ENCODE measurements around the gene SLC16A5. TPM values are rescaled to one million over a fixed set of nuclear protein-coding genes. Genes with fewer than 3 reads are reported as not detected.
"Not testable (repeated sequence)": the region's sequence is repeated elsewhere in the genome, so short reads cannot be mapped to it uniquely, and the experiment has no call there.

The SLC16A5 gene, protein sequence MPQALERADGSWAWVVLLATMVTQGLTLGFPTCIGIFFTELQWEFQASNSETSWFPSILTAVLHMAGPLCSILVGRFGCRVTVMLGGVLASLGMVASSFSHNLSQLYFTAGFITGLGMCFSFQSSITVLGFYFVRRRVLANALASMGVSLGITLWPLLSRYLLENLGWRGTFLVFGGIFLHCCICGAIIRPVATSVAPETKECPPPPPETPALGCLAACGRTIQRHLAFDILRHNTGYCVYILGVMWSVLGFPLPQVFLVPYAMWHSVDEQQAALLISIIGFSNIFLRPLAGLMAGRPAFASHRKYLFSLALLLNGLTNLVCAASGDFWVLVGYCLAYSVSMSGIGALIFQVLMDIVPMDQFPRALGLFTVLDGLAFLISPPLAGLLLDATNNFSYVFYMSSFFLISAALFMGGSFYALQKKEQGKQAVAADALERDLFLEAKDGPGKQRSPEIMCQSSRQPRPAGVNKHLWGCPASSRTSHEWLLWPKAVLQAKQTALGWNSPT
- 10 to 100 TPM; 16.5 to 34.1 TPM for total RNA-seq

DNA sequence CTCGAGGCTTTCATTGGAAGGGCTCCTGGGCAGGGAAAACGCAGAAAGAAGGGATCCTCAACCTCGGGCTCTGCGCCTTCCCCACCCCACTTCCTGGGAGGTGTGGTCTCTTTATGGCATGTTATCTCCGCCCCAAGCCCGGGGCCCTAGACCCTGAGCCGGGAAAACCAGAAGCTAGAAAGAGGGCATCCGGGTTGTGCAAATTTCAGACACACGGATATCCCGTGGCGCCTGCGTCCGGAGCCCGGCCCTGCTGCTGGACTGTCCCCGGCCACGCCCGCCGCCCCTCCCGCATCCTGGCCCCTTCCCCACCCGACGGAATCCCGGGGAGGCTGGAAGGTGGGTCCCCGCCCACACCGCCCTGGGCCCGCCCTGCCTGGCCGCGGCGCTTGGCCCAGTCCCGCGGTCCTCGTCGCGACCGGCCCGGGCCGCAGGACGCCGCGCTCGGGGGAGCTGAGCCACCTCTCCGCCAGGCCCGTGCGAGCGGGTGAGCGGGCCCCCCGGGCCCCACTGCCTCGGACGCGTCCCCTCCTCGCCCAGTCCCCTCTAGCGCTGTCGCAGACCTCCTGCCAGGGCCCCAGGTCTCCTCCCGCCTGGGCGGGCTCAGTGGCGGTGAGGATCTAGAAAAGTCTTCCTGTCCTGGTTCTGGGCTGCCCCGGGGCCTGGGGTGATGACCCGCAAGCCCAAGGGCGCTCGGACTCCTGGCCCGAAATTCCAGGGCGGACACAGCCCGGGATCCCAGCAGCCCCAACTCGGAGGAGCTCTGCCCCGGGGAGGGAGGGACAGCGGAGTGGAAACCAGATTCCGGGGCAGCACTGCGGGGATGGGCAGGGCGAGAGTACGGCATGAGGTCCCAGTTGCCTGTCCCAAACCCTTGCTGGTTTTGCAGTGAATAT lies at the start of gene SLC16A5:
TSS of gene SLC16A5 (plus strand) at position 397 of the 896 bp plus-strand sequence. CDS start 5,683 bp downstream, outside the sequence.
- no peaks in the 10 kb centered on the region for H3K27me3 ChIP-seq
- H3K4me3 ChIP-seq, result peak within 1 kb of the TSS; percentile 64 to 70
- H3K36me3 ChIP-seq, result no peaks in the 10 kb centered on the region
- peak within 1 kb of the TSS; percentile 89 to 96 for H3K27ac ChIP-seq
- H3K9me3 ChIP-seq, result no peaks in the 10 kb centered on the region
- DNase-seq (ENCODE audit: low spot score), result peak; percentile 89
- H3K4me1 ChIP-seq, result peaks cover 5 to 57% of the 10 kb centered on the region in 2 donors
- TF ChIP-seq, protein P1, sequence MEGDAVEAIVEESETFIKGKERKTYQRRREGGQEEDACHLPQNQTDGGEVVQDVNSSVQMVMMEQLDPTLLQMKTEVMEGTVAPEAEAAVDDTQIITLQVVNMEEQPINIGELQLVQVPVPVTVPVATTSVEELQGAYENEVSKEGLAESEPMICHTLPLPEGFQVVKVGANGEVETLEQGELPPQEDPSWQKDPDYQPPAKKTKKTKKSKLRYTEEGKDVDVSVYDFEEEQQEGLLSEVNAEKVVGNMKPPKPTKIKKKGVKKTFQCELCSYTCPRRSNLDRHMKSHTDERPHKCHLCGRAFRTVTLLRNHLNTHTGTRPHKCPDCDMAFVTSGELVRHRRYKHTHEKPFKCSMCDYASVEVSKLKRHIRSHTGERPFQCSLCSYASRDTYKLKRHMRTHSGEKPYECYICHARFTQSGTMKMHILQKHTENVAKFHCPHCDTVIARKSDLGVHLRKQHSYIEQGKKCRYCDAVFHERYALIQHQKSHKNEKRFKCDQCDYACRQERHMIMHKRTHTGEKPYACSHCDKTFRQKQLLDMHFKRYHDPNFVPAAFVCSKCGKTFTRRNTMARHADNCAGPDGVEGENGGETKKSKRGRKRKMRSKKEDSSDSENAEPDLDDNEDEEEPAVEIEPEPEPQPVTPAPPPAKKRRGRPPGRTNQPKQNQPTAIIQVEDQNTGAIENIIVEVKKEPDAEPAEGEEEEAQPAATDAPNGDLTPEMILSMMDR (IDR thresholded peaks at IDR 0.05), result no peak

DNA sequence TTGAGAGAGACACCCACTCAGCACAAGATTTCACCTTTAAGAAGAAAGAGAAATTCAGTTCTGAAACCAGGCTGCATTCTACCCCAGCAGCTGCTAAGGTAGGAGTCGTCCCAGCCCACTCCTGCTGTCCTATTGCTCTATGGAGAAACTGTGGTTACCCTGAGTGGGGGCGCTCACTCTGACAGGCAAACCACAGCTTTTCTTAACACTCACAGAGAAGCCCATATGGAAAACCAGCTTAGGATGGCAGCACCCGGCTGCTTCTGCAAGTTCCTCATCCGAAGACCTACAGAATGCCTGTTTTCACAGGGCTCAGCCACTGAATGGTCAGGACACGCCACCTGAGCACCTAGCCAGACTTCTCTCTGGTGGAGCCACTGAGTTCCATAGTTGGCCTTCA lies 48.5 kb upstream of the SLC16A5 start:
- TF ChIP-seq, protein P1 (IDR thresholded peaks at IDR 0.05), result no peak
- no peak for DNase-seq (ENCODE audit: low spot score)
- Histone ChIP-seq H3K4me3 (no peak overlapping the region), H3K4me1 (peaks cover 0 to 20% of the 10 kb centered on the region in 2 donors), H3K36me3 (peaks cover 44% of the 10 kb centered on the region), H3K27ac (no peak overlapping the region), H3K9me3 (no peaks in the 10 kb centered on the region), H3K27me3 (no peaks in the 10 kb centered on the region)

DNA sequence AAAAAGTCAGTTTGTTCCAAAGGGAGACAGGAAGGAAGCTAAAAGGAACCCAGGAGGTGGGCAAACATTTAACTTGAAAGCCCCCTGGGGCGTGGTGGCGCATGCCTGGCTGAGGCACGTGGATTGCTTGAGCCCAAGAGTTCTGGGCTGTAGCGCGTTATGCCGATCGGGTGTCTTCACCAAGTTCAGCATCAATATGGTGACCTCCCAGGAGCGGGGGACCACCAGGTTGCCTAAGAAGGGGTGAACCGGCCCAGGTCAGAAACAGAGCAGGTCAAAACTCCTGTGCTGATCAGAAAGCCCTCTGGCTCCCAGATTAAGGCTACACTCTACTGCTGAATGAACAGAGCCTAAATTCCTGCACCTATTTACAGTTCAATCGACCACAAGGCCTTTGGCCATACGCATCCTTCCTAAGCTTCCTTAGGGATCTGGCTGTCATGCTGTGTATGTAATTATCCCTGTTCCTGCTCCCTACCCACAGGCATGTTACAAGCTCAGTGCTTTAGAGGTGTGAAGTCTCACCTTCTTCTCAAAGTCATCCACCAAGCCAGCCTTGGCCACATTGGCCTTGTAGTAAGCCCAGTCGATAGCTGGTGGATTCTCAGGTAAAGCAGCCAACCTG lies 46.0 kb upstream of the SLC16A5 start:
- no peak for DNase-seq (ENCODE audit: low spot score)
- Histone ChIP-seq H3K9me3 (no peaks in the 10 kb centered on the region), H3K27me3 (no peaks in the 10 kb centered on the region), H3K4me3 (no peak overlapping the region), H3K4me1 (peaks cover 0 to 13% of the 10 kb centered on the region in 2 donors), H3K27ac (no peak overlapping the region), H3K36me3 (peaks cover 44% of the 10 kb centered on the region)
- TF ChIP-seq, protein P1 (IDR thresholded peaks at IDR 0.05), result no peak

DNA sequence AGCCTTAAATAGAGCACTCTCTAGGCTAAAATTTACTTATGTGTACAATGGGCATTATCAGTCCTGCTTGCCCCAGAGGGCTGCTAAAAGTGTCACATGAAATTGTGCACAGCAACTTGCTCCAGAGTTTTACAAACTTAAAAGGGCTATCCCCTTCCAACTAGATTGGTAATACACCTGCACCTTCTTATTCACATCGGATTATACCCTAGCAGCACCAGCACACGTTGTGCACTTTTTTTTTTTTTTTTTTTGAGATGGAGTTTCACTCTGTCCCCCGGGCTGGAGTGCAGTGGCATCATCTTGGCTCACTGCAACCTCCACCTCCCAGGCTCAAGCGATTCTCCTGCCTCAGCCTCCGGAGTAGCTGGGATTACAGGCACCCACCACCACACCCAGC lies 44.0 kb upstream of the SLC16A5 start:
- not testable (repeated sequence) for H3K9me3 ChIP-seq; DNase-seq (ENCODE audit: low spot score)

DNA sequence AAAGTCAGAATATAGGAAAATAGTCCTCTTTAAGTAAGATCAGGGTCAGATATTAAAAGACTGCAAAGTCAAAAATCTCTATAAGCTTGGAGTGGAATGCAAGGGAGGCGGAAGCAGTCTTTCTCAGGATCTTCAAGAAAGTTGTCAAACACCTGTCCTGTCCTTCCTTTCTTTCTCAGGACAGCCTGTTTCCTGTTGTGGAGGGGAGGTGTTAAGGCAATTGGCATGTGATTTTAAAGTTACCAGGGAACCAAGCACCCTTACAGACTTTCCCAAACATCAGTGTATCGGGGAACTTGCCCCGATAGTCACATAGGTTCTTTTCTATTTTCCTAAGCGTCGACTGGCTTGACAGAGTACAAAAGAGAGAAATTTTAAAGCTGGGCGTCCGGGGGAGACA lies 43.0 kb upstream of the SLC16A5 start:
- Histone ChIP-seq H3K9me3 (no peaks in the 10 kb centered on the region), H3K27ac (no peak overlapping the region), H3K4me3 (no peak overlapping the region), H3K4me1 (peaks cover 0 to 34% of the 10 kb centered on the region in 2 donors), H3K27me3 (no peaks in the 10 kb centered on the region), H3K36me3 (peaks cover 28% of the 10 kb centered on the region)
- no peak for DNase-seq (ENCODE audit: low spot score)
- TF ChIP-seq, protein P1 (IDR thresholded peaks at IDR 0.05), result no peak

More for the DNA sequence above, 44.0 kb upstream of the SLC16A5 start:
- H3K36me3 ChIP-seq, result peaks cover 36% of the 10 kb centered on the region
- not testable (repeated sequence) for H3K27ac ChIP-seq, H3K27me3 ChIP-seq, H3K4me3 ChIP-seq
- H3K4me1 ChIP-seq, result peaks cover 0 to 25% of the 10 kb centered on the region in 2 donors

DNA sequence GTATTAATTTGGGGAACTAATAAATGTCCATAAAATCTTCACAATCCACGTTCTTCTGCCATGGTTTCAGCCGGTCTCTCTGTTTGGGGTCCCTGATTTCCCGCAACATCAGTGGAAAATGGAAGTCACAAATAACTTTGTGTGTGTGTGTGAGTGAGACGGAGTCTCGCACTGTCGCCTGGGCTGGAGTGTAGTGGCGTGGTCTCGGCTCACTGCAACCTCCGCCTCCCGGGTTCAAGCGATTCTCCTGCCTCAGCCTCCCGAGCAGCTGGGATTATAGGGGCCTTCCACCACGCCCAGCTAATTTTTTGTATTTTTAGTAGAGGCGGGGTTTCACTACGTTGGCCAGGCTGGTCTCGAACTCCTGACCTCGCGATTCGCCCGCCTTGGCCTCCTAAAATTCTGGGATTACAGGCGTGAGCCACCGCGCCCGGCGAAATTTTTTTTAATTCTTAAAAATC lies 41.8 kb upstream of the SLC16A5 start:
- not testable (repeated sequence) for H3K27me3 ChIP-seq; DNase-seq (ENCODE audit: low spot score); H3K9me3 ChIP-seq
- Histone ChIP-seq H3K36me3 (peaks cover 25% of the 10 kb centered on the region), H3K4me1 (peaks cover 0 to 34% of the 10 kb centered on the region in 2 donors), H3K4me3 (peak overlapping the region; percentile 88 to 100), H3K27ac (peak overlapping the region; percentile 97 to 100)

Data from right atrium auricular region (tissue), 2 donors.